Muscle layer of duodenum (tissue), 2 donors: ENCODE data around the gene CCR7.
"Not testable (repeated sequence)": the region's sequence is repeated elsewhere in the genome, so short reads cannot be mapped to it uniquely, and the experiment has no call there.

Source experiments
- H3K27ac ChIP-seq: one replicate; pipeline ENCODE4 v1.7.0; 2013; ENCODE audit warnings: mild to moderate bottlenecking, low read length
- H3K27me3 ChIP-seq: one replicate; pipeline ENCODE4 v1.7.0; 2013; ENCODE audit warnings: low read depth, mild to moderate bottlenecking, control low read depth, low read length
- H3K36me3 ChIP-seq, 2 donors: one replicate each; pipeline ENCODE4 v1.7.0; 2013; ENCODE audit warnings: low read length in 2 of 2, control low read depth in 1 of 2, mild to moderate bottlenecking in 1 of 2; ENCODE audit not compliant: insufficient read depth in 2 of 2, control insufficient read depth in 1 of 2
- H3K4me1 ChIP-seq, 2 donors: one replicate each; pipeline ENCODE4 v1.7.0; 2013; ENCODE audit warnings: low read length in 2 of 2, mild to moderate bottlenecking in 2 of 2, control low read depth in 1 of 2, moderate library complexity in 1 of 2; ENCODE audit not compliant: insufficient read depth in 2 of 2, control insufficient read depth in 1 of 2
- H3K4me3 ChIP-seq, 2 donors: one replicate each; pipeline ENCODE4 v1.7.0; 2013; ENCODE audit warnings: low read length in 2 of 2, low read depth in 1 of 2, mild to moderate bottlenecking in 1 of 2
- H3K9me3 ChIP-seq, 2 donors: one replicate each; pipeline ENCODE4 v1.7.0; 2013; ENCODE audit warnings: low read length in 2 of 2, control low read depth in 1 of 2, mild to moderate bottlenecking in 1 of 2; ENCODE audit not compliant: control insufficient read depth in 1 of 2
- donor health status: healthy.

CCR7 gene

DNA sequence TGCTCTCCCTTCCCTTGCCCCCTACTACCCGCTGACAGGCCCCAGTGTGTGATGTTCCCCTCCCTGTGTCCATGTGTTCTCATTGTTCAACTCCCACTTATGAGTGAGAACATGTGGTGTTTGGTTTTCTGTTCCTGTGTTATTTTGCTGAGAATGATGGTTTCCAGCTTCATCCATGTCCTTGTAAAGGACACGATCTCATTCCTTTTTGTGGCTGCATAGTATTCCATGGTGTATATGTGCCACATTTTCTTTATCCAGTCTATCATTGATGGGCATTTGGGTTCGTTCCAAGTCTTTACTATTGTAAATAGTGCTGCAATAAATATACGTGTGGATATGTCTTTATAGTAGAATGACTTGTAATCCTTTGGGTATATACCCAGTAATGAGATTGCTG, 18.8 kb downstream of the CCR7 start:
- not testable (repeated sequence) for H3K9me3 ChIP-seq, H3K4me3 ChIP-seq, H3K27ac ChIP-seq, H3K27me3 ChIP-seq
- peaks cover 37 to 53% of the 10 kb centered on the region in 2 donors for H3K4me1 ChIP-seq
- peaks cover 0 to 15% of the 10 kb centered on the region in 2 donors for H3K36me3 ChIP-seq

DNA sequence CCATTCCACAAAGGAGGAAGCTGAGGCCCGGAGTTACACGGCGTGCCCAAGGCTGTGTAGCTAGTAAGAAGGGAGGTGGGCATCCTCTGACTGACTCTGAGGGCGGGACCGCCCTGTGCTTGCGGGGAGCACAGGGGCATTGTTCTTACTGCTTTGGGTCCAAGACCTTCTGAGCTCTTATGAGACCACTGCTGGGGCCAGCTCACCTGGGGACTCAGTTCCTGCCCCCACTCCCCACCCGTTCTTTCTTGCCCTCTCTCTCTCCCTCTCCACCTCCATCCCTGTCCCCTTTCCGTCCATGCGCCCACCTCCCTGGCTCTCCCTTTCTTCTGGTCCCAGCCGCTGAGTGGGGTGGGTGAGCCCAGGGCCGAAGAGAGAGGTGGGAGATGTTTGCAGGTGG, 19.6 kb downstream of the CCR7 start:
- Histone ChIP-seq H3K4me1 (peaks cover 41 to 55% of the 10 kb centered on the region in 2 donors), H3K9me3 (no peaks in the 10 kb centered on the region), H3K27ac (no peak overlapping the region), H3K27me3 (no peaks in the 10 kb centered on the region), H3K4me3 (no peak overlapping the region), H3K36me3 (peaks cover 0 to 9% of the 10 kb centered on the region in 2 donors)

DNA sequence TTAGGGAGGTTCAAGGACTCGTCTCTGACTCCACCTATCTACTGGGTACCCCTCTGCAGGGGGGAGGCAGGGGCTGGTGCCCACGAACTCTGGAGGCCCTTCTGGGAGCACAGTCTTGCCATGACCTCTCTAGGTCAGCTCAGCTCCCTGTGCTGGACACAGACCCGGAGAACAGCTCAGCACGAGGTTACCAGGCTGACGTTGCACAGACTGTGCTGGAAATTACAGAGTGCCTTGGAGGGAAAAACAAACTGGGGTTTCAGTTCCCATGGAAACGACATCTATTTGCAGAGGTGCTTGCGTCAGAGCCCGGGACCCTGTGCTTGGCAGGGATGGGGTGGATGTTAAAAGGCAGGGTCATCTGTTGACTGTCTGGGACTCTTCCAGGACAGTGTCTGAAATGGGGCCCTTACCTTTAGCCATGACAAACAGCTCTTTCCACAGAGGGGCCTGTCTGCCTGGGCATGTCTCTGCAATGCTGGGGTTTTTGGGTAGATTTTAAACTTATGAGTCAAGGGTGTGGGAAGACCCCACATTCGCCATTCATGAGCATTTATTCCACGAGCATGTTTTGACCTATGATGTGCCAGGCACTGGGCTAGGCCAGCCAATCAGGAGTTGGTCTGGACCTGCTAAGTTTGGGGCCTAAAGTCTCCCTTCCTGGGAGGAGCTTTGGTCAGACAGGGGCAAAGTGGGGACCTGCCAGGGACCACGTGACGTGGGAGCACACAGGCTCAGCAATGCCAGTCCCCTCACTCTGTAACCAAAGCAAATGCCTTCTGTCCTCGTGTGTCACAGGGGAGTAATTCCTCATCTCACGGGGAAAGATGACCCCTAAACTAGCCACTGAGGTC, 22.5 kb downstream of the CCR7 start:
- H3K4me3 ChIP-seq, result peak overlapping the region in 1 of 2 donors; percentile 27
- H3K27me3 ChIP-seq, result no peaks in the 10 kb centered on the region
- no peaks in the 10 kb centered on the region for H3K36me3 ChIP-seq
- H3K9me3 ChIP-seq, result no peaks in the 10 kb centered on the region
- peaks cover 26 to 42% of the 10 kb centered on the region in 2 donors for H3K4me1 ChIP-seq
- H3K27ac ChIP-seq, result peak overlapping the region; percentile 98

DNA sequence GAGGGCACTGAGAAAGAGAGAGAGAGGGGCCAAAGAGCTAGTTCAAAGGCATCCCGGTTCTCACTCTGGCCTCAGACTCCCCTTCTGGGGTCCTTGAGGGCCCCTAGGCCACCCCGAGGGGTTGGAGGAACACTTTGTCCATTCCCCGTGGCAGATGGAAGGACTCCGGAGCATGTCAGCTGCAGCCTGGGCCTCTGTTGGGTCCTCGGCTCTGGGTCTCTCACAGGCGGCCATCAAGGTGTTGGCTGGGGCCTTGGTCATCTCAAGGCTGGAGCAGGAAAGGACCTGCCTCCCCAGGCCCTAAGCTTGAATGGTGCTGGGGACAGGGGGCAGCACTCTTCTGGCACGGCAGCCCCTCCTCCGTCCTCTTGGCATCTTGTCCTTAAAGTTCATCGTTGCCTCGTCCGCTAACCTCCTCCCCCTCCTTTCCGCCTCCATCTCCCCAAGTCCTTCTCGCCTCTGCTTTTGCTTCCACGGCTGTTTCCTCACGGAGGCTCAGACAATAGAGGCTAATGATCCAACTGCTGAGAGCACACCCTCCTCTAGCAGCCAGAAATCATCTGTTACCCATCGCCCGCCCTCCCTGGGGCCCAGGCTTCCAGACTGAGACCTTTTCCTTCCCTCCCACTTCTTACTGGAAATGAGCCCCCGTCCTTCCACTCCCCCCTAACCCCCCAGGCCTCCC, 23.3 kb downstream of the CCR7 start:
- no peaks in the 10 kb centered on the region for H3K27me3 ChIP-seq
- H3K4me1 ChIP-seq, result peaks cover 27 to 40% of the 10 kb centered on the region in 2 donors
- H3K9me3 ChIP-seq, result no peaks in the 10 kb centered on the region
- peak overlapping the region; percentile 98 for H3K27ac ChIP-seq
- H3K36me3 ChIP-seq, result no peaks in the 10 kb centered on the region
- peak overlapping the region in 1 of 2 donors; percentile 38 for H3K4me3 ChIP-seq

DNA sequence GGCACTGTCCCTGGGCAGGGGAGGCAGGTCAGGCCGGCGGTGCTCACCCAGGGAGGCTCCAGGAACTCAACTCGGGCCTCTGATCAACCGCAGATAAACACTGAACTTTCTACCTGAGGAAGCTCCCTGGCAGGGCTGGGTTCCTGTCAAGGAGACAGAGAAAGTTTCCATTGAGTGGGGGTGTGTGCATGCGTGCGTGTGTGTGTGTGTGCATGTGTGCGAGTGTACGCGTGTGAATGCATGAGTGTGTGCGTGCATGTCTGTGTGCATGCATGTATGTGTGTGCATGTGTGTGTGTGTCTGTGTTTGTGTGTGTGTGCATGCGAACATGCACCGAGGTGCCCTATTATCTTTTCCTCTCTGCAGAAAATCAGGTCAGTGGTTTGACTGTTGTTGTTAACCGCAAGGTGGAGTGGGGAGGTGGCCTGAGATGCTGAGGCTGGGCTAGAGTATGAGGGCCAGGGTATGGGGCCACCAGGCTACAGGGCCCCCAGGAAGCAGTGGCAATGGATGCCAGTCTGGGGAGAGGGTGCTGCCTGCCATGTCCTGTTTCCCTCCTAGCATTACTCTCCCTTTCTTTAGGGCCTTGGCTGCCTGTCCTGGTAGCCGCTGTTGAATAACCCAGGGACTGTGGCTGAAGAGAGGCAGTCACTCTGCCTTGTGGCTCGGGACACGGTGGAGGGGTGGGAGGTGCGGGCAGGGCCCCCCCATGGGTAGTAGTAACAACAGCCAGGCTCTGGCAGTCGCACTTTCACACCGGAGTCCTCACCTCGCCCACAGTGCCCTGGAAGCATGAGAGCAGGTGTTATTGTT, 24.0 kb downstream of the CCR7 start:
- no peaks in the 10 kb centered on the region for H3K9me3 ChIP-seq
- no peaks in the 10 kb centered on the region for H3K36me3 ChIP-seq
- peaks cover 34 to 42% of the 10 kb centered on the region in 2 donors for H3K4me1 ChIP-seq
- peak overlapping the region in 1 of 2 donors; percentile 38 for H3K4me3 ChIP-seq
- no peaks in the 10 kb centered on the region for H3K27me3 ChIP-seq
- peak overlapping the region; percentile 98 for H3K27ac ChIP-seq

DNA sequence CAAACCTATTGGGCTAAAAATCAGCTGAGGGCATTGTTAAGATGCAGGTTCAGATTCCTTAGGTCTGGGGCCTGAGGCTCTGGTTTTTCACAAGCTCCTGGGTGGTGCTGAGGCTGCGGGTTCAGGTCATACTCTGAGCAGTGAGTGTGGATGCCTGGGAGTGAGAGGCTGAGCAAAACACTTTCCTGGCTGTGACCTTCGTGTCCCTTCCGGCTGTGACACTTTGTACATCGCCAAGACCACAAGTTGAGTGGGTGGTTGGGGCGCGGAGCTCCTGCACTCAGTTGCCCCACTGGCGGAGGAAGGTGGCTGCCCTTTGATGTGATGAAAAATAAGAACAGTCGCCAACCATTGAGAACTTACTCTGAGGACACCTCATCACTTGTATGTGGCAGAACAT, 24.8 kb downstream of the CCR7 start:
- peaks cover 38 to 48% of the 10 kb centered on the region in 2 donors for H3K4me1 ChIP-seq
- peak overlapping the region; percentile 98 for H3K27ac ChIP-seq

DNA sequence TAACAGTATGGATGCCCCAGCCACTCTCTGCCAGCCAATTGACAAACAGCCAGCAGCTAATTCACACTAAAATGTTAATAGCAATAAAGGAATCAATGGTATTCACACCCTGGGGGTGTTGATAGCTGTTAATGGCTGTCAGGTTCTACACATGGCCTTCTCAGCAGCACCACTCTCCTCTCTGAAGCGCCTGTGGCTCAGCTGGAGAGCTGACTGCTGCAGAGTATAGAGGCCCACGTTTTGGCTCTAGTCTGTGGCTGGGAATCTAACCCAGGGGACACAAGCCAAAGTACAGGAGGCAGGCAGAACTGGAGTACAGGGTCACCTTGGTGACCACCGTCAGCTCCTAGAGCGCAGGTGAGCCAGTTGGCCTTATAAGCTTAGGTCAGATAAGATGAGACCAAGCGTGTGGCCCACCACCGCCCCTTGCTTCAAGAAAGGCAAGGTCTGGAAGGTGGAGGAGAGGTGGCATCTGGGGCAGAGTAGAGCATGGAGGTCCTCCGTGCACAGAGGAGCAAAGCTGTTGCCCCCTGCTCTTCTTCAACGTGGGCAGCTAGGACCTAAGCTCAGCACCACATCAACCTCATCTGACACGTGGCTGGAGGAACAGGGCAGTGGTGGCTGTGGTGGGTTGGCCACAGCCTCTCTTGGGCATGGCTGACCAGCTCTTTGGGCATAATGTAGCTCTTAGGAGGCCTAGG, 25.4 kb downstream of the CCR7 start:
- H3K4me1 ChIP-seq, result peaks cover 38 to 48% of the 10 kb centered on the region in 2 donors

More for the DNA sequence above, 24.8 kb downstream of the CCR7 start:
- H3K27me3 ChIP-seq, result no peaks in the 10 kb centered on the region
- H3K36me3 ChIP-seq, result no peaks in the 10 kb centered on the region
- no peak overlapping the region for H3K4me3 ChIP-seq
- H3K9me3 ChIP-seq, result no peaks in the 10 kb centered on the region

DNA sequence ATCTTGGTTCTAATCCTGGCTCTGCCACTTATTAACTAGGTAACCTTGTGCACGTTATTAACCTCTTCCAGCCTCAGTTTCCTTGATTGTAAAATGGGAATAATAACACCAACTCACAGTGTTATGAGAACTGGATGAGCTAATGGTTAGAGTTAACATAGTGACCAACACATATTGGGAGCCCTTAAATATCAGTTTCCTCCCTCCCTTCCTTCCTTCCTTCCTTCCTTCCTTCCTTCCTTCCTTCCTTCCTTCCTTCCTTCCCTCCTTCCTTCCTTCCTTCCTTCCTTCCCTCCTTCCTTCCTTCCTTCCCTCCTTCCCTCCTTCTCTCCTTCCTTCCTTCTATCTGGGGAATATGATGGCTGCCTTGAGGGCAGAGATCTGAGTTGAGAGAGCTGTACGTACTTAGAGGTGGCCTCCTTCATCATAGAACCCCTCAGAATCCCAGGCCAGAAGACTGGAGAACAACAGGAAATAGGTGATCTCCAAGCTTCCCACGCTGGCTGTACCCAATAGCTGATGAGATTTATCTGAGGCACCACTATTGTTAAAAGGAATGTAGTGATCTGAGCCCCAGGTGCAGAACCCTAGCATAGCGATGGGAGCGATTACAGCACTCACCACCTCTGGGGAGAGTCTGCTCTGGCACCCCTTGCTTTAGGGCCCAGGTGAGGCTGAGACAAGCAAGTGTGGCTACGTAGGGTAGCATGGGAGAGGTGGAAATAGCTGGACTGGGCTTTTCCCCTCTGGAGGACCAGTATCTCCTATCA, 26.2 kb downstream of the CCR7 start:
- Histone ChIP-seq H3K36me3 (no peaks in the 10 kb centered on the region), H3K27me3 (no peaks in the 10 kb centered on the region), H3K4me1 (peaks cover 42 to 50% of the 10 kb centered on the region in 2 donors), H3K4me3 (no peak overlapping the region), H3K27ac (peak overlapping the region; percentile 98), H3K9me3 (no peaks in the 10 kb centered on the region)

More for the DNA sequence above, 25.4 kb downstream of the CCR7 start:
- Histone ChIP-seq H3K27me3 (no peaks in the 10 kb centered on the region), H3K9me3 (no peaks in the 10 kb centered on the region), H3K27ac (peak overlapping the region; percentile 98), H3K4me3 (no peak overlapping the region), H3K36me3 (no peaks in the 10 kb centered on the region)

DNA sequence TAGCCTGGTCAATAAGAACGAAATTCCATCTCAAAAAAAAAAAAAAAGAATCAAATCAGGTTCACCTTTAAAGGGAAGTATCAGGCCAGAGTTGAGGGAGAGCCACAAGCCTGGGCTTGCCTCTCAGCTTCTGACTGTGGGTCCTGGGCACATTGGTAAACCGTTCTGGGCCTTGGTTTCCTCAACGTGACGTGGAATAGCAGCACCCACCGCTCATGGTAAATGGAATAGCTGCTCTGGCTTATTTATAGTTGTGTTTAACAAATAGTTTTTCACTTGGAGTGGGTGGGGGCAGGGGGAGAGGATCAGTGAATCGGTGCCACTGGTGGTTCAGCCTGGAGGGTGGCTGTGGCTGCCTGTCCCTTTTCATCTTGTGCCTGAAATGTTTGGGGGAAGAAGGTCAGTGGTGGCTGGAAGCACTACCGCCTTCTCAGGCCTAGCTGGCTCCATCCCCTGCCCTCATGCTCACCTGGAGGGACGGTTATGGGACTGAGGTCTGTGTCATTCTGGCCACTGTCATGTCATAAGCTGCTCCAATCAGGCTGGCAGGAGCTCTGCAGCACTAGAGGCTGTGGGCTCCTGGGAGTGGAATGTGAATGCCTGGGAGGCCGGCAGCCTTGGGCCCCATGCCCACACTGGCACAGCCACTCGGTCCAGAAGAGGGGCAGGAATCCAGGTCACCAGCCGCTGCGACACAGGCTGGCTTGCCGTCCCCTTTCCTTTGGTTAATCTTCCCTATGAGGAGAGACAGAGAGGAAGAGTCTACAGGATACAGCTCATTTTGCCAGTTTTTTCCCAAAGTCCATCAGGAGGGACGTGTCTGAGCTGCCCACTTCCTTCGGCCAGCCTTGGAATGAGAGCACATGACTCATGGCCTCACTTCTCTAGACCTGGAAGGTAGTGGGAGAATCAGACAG, 27.0 kb downstream of the CCR7 start:
- Histone ChIP-seq H3K4me3 (peak overlapping the region in 1 of 2 donors; percentile 20), H3K4me1 (peaks cover 45 to 57% of the 10 kb centered on the region in 2 donors), H3K27me3 (no peaks in the 10 kb centered on the region), H3K9me3 (no peaks in the 10 kb centered on the region), H3K27ac (peak overlapping the region; percentile 98), H3K36me3 (no peaks in the 10 kb centered on the region)
